Measurements from ENCODE around the gene ALK. TPM values are rescaled to one million over a fixed set of nuclear protein-coding genes. Genes with fewer than 3 reads are reported as not detected.

The ALK gene
- total RNA-seq, 2 donors from 2014 or later: 0.16 to 0.26 TPM

DNA sequence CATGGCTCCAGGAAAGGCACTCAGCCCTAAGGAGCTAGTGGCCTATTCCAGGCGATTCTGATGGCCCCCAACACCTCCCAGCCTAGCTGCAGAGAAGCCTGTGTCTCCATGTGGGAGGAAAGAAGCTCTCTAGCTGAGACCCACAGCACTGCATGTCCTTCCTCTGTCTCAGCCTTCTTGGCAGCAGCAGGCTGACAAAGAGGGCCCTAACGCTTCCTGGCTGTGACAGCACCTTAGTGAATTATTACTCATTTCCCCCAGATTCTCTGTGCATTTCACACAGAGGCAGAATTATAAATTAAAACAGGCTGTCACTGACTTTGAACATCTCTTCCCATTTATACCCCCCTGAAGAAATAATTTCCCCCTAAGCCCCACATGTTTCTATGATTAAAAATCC, 599.4 kb downstream of the ALK start:
- no peak for DNase-seq (ENCODE audit: low spot score)
- Histone ChIP-seq H3K36me3 (no peaks in the 10 kb centered on the region), H3K4me1 (no peaks in the 10 kb centered on the region), H3K27ac (no peak overlapping the region), H3K4me3 (no peak overlapping the region), H3K27me3 (peaks cover 0 to 4% of the 10 kb centered on the region in 2 donors), H3K9me3 (no peaks in the 10 kb centered on the region)
- no peak for TF ChIP-seq CTCF (IDR thresholded peaks at IDR 0.05)

- H3K4me3 ChIP-seq: no peak overlapping the region
Measured at GRCh38 chr2:29317801-29318485, 603.4 kb downstream of the ALK start.

GRCh38 chr2:29317077-29317517, 604.3 kb downstream of the ALK start:
- Histone ChIP-seq H3K36me3 (no peaks in the 10 kb centered on the region), H3K27me3 (no peaks in the 10 kb centered on the region)

More at GRCh38 chr2:29317801-29318485, 603.4 kb downstream of the ALK start:
- H3K9me3 ChIP-seq: no peaks in the 10 kb centered on the region
- H3K27ac ChIP-seq: no peak overlapping the region
- no peaks in the 10 kb centered on the region for H3K36me3 ChIP-seq
- no peaks in the 10 kb centered on the region for H3K27me3 ChIP-seq
- DNase-seq (ENCODE audit: low spot score): no peak
- no peaks in the 10 kb centered on the region for H3K4me1 ChIP-seq
- no peak for TF ChIP-seq CTCF (IDR thresholded peaks at IDR 0.05)

GRCh38 chr2:29314816-29315571, 606.4 kb downstream of the ALK start:
- H3K27me3 ChIP-seq: no peaks in the 10 kb centered on the region
- DNase-seq (ENCODE audit: low spot score): peak; percentile 61
- no peak overlapping the region for H3K4me3 ChIP-seq

More at GRCh38 chr2:29317077-29317517, 604.3 kb downstream of the ALK start:
- Histone ChIP-seq H3K4me3 (no peak overlapping the region), H3K9me3 (no peaks in the 10 kb centered on the region), H3K27ac (no peak overlapping the region), H3K4me1 (no peaks in the 10 kb centered on the region)
- no peak for DNase-seq (ENCODE audit: low spot score)
- no peak for TF ChIP-seq CTCF (IDR thresholded peaks at IDR 0.05)

DNA sequence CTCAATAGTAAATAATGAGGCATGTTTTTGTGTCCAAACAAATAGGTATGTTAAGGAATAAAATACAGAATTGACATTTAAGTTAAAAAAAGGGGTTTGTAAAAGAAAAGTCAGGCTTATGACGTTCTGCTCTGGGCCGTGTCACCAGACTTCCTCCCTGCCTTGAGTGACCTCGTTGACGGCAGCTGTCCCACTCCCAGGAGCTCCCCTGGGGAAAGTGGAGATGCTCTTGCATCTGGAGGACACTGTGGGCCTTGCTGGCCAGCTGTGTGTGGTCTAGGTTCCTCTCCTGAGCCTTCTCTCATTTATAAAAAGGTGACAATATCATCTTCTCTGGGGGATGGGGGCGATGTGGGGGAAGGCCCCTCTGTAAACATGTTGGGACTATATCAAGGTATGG, 609.9 kb downstream of the ALK start:
- Histone ChIP-seq H3K4me3 (no peak overlapping the region), H3K9me3 (no peaks in the 10 kb centered on the region), H3K36me3 (no peaks in the 10 kb centered on the region), H3K27ac (no peak overlapping the region), H3K27me3 (no peaks in the 10 kb centered on the region), H3K4me1 (no peaks in the 10 kb centered on the region)
- TF ChIP-seq CTCF (IDR thresholded peaks at IDR 0.05): no peak
- no peak for DNase-seq (ENCODE audit: low spot score)

More at GRCh38 chr2:29314816-29315571, 606.4 kb downstream of the ALK start:
- H3K36me3 ChIP-seq: no peaks in the 10 kb centered on the region
- no peaks in the 10 kb centered on the region for H3K4me1 ChIP-seq
- H3K27ac ChIP-seq: no peak overlapping the region
- H3K9me3 ChIP-seq: no peaks in the 10 kb centered on the region
- no peak for TF ChIP-seq CTCF (IDR thresholded peaks at IDR 0.05)

Data from right atrium auricular region (tissue), 2 donors.